Measurements from ENCODE around the gene TEX2. TPM values are rescaled to one million over a fixed set of nuclear protein-coding genes. Genes with fewer than 3 reads are reported as not detected.

Gene TEX2
- total RNA-seq, 1 experiment from 2014 or later = 14.3 TPM

DNA sequence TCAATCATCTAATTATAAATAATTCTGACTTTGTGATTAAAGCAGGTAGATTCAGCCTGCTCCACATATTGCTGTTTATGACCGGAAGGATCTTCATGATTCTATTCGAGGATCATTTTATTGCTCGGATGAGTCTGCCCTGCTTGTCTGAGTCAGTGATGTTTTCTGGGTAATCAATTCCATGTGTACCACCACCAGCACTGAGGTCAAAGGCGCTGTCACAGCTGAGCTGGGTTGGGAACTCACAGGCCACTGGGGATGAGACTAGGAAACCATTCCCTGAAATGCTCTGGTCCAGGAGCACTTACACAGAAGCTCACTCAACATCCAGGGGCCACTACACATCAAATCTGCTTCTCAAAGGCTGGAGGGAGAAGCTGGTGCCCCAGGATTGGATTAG lies 102.7 kb downstream of the TEX2 start:
- no peak for DNase-seq (ENCODE audit: low read depth)

DNA sequence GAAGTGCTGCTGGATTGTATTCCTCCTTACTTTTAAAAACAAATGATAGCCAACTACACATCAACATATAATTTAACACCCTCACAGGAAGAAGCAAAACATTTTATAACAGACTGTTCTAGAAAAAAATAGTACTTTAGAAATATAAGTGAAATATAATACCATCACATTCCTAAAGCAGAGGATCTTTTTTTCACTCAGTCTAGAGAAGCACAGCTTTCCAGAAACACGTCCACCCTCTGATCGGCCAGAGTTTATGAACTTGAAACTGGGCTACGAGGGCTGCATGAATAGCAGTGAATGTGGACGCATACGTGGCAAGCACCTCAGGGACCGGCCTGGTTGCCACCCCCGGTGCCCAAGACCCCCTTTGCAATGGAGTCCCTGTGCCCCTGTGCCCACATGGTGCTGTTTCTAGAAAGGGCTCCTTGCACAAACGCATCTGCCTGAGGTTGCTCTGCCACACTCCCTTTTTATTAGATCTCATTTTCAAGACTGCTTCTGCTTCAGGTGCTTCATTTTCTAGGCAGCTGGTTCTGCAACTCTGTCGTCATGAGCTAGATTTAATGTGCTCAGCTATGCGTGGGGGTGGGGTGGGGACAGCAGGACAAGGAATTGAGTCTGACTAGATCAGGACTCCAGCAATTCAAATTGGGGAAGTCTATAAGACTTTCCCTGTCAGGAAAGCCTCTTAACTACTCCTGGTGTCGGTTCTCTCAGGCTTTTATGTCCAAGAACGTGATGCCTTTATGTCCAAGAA lies 104.0 kb downstream of the TEX2 start:
- DNase-seq (ENCODE audit: low read depth) = no peak

DNA sequence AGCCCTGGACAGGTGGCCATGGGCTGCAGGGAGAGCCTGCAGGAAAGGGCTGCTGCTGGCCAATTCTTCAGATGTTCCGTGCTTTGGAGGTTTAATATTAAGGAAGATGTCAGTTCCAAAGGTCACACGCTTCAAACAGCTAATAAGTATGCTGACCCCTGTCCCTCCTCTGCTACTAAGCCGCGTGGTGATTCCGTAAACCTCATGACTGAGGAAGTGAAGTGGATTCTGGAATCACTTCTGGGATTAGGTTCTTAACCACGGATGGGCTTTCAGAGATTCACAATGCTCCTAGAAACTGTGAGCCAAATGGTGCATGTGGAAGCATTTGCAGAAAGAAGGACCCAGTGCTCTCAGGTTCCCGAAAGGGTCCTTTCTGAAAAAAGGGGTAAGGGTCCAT lies 104.7 kb downstream of the TEX2 start:
- no peak for DNase-seq (ENCODE audit: low read depth)

DNA sequence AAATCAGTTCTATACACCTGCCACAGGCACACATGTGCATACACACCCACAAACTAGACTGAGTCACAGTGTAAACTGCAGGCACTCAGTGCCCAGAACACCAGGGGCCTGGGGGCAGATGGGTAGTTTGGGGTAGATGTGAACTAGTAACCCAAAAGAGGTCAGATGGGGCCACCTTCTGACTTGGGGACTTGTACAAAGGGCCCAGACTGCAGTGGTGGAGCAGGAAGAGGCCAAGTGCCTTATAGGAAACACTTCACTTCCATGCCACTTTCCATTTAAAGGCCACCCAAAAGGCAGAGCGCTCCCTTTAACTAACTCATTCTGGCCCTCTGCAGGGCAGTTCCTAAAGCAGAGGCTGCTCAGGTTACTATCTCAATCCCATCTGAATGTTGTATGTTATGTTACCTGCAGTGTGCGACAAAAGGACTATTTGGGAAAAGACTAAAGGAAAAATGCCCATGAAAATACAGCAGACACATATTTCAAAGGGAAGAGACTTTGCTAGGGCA lies 105.3 kb downstream of the TEX2 start:
- no peak for DNase-seq (ENCODE audit: low read depth)

DNA sequence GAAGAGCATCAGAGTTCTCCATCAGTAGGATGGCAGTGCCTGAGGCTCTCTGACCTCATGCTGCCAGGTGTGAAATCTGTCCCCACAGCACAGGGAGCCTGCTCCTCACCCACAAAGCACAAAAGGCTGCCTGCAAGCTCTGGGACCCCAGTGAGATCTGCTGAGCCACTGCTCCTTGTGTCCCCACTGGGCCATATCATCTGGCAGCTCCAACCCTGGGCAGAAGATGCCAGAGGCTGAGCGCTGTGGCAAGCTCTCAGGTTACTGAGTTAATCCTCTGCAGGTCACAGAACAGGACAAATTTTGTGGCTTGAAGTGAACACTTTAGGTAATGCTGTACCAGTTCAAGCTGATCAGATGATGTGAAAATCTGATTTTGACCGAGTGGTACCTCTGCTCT lies 106.4 kb downstream of the TEX2 start:
- no peak for DNase-seq (ENCODE audit: low read depth)

DNA sequence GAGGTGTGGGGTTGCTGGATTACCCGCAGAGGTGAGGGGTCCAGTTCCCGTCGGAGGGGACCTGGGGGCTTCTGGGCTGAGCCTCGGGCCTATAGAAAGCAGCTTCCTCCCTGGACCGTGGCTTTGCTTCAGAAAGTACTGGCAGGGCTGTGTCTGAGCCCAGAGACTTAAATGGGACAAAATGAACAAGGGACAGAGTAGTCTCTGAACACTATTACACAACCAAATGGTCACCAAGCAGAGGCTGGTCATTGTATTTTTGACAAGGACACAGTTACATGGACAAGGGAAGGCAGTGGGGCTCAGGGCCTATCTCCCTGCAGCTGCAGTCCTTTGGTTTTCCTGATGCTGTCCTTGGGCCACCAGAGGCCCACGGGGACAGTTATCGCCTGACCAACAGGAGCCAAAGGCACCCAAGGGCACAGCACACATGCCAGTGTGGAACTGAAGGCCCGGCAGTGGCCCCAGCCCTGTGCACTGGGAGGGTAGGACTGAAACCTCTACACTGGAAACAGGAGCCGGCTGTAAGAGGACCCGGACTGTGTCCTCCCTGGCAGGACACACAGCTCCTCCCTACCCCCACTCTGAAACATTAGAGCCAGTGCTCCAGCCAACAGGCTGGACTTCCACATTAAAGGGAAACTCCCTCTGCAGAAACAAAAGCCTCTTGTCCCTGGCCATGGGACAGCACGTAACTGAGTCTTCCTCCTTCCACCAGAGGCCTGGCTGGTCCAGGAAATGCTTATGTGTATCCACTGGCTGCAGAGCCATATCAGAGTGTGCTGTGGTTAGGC lies 107.1 kb downstream of the TEX2 start:
- no peak for DNase-seq (ENCODE audit: low read depth)

DNA sequence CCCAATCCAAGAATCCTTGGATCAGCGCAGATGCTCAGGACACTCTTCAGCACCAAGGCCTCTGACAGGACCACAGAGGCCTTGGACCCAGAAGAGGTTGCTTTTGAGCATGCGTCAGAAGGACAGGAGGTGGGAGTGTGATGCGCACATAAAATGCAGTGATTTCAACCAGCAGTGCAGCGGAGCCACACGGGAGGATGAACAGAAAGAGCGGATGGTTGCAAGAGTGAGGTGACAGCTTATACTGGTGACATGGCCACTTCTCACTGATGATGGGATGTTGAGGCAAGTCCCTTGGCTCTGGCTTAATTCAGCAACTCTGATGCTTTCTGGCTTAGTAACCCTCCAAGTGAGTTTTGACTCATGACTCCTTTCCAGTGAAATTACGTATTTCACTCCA lies 107.9 kb downstream of the TEX2 start:
- DNase-seq (ENCODE audit: low read depth) = no peak

DNA sequence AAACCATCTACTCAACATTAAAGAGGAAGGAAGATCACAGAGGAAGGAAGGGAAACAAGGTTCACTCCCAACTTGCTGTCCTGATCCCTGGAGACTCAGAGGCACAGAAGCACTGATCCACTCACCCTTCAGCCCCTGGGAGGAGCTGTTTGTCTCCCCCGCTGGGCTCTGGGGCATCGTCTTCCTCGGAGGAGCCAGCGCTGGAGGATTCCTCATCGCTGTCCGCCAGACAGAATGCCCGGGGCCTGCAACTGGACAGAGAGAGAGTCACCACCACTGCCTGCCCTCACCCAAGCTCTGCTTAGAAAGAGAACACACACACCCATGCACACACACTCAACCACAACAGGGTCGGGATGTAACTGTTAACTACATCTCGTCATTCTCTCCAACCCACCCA lies 108.3 kb downstream of the TEX2 start:
- no peak for DNase-seq (ENCODE audit: low read depth)

DNA sequence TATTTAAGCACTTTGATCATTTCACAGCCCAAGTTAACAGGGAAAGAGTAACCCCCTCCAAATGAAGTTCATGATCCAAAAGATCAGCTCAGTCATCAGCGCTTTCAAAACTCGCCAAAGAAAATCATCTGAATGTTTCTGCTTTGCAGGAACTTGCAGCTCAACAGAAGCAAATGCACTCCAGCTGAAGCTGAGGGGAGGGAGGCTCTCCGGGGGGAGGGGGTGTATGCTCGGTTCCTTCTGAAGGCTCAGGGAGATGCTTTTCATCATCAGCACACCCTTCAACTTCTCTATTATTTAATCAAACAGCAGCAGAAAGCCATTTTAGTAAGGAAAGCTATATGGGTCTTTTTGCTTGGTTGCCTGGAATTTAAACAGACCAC lies 108.8 kb downstream of the TEX2 start:
- DNase-seq (ENCODE audit: low read depth) = no peak

DNA sequence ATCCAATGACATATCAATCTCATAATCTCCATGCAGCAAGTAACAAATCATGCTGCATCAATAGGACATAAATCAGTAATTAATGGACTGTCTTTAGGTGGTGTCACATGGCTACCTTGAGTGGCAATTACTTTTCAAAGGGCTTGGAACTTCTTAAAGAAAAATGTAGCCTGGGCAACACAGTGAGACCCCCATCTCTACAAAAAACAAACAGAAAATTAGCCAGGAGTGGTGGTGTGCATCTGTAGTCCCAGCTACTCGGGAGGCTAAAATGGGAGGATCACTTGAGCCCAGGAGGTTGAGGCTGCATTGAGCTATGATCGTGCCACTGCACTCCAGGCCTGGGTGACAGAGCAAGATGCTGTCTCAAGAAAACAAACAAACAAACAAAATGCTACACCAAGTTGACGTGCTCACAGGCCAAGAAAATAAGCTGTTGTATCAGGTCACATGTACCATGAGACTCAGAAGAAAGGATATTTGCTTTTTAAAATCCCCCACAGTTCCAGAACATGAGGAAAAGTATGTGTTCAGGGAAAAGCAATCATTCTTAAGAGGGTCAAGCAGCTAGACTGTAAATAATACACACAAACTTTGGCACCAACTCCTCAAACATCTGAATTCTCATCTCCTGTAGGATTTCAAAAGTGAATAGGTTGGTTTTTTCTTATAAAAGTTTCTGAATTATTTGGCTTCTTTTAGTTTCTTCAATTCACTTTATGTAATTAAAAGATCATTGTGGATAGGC lies 109.3 kb downstream of the TEX2 start:
- DNase-seq (ENCODE audit: low read depth) = no peak

DNA sequence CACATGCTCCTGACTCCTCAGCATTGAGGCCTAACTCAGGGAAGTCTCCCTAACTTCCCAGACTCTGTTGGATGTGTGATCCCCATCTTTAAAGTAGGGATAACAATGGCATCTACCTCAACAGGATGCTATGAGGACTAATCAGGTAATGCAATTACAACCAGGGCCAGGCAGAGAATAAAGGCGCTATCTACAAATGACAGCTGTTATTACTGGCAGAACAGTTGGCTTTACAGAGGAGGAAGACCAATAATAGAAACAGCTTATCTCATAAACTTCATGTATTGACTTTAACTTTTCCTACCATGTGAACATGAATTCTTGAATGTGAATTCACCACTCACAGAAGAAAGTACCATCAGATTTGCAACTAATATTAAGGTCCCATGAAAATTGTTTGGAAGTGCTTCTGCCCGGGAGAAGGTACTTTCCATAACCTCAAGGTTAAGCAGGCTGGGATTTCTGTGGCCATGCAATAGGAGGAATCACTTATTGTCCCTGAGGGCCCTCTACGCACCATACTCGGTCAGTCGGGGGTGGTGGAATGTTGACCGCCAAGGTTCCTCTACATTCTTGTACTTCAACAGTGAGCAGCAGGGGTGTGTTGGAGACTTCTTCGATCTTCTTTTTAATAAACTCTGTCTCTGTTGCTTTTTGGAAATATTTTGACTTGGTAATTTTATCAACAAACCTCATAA lies 110.5 kb downstream of the TEX2 start:
- DNase-seq (ENCODE audit: low read depth) = no peak

DNA sequence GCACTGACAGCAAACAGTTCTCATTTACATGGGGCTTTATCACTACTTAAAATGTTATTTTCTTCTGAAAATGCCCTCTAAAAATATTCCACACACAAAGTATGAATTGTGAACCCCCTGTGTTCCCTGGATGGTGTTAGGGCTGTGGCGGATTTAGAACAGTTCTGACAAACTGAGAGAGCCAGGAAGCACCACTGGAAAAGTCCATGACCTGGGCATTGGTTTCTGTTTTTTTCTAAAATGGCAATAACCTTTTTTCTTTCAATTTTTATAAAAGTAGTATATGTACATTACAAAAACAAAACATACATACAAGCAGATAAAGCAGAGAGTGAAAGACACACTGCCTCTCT lies 112.1 kb downstream of the TEX2 start:
- DNase-seq (ENCODE audit: low read depth) = no peak

DNA sequence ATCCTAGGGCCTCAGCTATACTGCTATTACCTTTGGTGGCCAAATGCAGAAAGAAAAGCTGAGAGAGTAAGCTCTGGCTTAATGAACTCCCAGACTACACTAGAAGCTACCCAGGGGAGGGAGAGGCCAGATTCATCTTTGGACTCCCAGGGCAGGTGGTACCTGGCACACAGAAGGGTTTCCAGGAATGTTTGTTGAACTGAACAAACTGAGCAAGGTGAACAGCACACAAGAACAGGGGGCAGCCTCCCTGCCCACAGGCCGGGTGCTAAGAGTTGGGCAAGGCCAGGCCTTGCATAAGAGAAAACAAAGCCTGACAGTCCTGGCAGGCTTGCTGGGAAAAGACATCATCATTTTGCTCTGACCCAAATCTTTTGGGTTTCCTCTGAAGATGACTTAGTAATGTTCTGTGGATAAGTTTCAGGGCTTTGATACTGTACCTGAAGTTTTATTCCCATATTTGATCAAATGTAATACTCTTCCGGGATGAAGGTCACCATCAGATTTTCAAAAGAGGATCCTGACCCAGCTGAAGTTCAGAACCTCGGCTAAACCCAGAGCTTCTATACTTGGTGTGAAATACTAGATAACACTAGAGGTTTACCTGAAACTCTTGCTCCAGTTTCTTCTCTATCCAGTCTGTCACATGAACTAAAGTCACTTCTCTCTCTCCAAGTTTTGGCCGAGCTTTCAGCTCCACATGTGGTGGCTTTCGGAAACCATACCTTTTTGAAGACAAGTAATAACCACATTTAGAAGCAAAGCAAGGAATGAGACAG lies 112.6 kb downstream of the TEX2 start:
- DNase-seq (ENCODE audit: low read depth) = no peak

DNA sequence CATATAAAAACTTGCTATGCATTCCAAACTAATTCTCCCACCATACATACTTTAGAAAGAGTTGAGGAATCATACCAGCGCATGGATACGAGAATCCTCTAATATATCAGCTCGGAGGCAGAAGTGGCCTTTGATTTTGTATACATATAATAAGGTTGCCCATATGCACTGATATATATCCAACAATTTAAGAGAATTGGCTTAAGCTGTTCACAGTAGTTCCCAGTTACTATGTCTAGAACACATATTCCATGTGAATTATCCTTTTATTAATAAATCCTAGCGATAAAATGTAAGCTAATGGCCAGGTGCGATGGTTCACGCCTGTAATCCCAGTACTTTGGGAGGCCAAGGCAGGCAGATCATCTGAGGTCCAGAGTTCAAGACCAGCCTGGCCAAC lies 113.9 kb downstream of the TEX2 start:
- no peak for DNase-seq (ENCODE audit: low read depth)

DNA sequence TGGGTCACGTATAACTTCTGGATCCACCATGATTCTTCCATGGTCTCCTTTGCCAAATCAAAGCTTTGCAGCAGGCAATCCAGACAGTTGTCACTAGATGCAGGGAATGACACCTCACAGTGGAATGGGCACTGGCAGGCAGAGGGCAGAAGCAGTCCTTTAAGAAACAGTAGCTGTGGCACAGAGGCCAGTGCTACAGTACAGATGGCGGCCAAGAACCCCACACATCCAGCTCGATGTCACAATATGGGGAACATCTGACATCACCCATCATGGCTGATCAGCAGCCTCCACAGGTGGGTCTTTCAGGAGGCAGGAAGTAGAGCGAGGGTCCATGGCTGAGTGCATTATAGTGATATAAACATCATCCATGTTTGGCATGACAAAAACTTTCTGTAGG lies 114.4 kb downstream of the TEX2 start:
- DNase-seq (ENCODE audit: low read depth) = peak; percentile 16

DNA sequence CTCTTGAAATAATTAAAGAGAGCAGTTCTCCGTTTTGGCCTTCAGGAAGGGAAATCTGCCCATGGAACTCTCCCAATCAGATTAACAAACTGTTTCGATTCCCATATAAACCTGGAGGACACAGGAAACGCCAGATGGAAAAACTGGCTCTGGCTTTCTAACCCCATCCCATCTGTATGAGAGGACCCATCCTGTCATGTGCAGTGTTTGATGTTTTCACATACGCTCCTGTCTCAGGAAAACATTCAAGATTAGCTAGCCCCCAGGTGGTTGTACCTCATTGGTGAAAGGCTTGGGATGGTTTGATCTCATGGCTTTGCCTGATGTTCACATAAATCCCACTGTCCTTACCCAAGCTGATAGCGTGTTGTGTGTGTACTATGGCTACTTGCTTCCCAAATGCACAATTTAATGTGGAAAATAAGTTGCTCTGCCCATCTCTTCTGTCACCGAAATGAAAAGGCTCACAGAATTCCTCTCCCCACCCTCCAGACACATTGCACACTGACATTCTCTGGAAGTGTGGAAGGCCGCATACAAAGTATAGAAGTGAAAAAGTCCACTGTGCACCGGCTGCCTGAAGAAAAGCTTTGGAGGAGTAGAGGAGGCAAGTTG lies 114.9 kb downstream of the TEX2 start:
- peak; percentile 29 for DNase-seq (ENCODE audit: low read depth)

DNA sequence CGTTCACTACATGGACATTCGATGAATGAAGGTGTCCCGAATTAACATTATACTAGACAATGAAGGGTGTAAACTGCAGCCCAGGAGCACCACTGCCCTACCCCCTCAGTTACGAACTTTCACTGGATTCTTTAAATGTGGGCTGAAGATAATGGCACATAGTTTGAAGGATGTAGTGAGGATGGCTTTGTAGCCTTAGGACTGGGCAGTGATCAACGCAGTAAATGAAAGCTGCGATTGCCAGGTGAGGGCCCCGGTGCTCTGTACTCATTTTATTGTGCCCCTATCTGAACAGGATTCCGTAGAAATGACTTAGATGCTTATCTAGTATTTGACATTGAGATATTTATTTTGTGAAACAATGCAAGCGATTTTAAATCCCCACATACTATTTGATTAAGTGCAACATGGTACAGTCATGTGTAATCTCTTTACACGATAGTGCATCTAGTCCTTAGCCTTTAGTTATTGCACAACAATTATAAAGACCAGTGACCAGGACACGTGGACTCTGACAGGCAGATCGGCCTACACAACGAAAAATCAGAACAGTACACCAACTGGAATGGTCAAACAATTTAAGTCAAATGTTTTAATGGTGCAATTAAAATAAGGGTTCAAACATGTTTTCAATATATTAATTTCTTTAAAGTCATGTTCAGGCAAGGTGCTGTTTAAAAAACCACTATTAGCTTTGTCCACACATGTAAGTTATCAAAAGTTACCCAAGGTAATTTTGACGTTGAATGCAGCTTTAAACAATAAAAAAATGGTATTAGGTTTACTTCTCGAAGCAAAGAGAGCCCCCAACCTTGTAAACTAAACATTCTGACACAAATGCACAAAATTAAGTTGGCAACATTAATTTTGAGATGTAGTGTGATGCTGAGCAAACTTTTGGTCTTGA lies 115.7 kb downstream of the TEX2 start:
- DNase-seq (ENCODE audit: low read depth) = peak; percentile 23

DNA sequence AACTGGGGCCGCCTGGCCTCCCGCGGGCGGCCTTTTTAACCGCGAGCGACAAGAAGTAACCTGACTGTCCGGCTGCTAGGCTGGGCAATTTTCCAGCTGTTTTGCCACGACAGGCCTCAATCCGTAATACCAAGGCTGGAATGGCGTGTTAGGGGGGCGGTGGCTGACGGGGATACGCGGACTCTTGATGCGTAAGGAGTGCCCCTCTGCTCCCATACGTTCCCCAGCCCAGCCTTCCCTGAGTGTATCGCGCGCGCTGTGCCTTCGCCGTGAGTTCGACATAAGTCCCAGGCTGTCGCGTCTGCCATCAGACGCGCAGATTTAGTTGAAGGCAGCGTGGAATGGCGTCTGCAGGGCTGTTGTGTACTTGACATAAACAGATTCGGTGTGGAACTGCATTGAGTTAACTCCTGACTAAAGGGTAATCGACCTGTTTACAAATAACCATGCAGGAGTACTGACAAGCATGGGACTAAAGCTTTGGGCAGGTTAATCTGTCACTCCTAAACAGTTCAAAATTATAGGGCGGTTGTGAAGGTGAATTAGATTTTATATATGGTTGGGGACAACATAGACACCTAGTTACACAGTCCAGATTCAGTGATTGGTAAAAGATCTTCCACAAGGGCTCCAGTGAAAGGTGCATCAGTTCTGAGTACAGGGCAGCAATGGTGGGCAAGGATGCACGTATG lies 116.5 kb downstream of the TEX2 start:
- peak; percentile 56 for DNase-seq (ENCODE audit: low read depth)
